IMR-90 (cell line): ENCODE results near the gene THSD8.

ENCODE experiments used
- MAFK ChIP-seq: IDR thresholded peaks from 2 replicates; pipeline ENCODE4 v1.6.1; 2012; ENCODE audit warnings: low read depth, low read length, improper control_type of control experiment
- POLR2A ChIP-seq: IDR thresholded peaks from 2 replicates; pipeline ENCODE4 v1.6.1; 2012; ENCODE audit warnings: mild to moderate bottlenecking, low read depth, low read length
- RAD21 ChIP-seq: IDR thresholded peaks from 2 replicates; pipeline ENCODE4 v1.6.1; 2012; ENCODE audit warnings: low read length, improper control_type of control experiment
- RFX5 ChIP-seq: IDR thresholded peaks from 2 replicates; pipeline ENCODE4 v1.8.0; 2012; ENCODE audit warnings: low read depth, mild to moderate bottlenecking, low read length, moderate library complexity
- TF ChIP-seq, protein P1 (sequence below): conservative IDR thresholded peaks from 2 replicates; pipeline ENCODE4 v1.5.1; 2012; ENCODE audit warnings: mild to moderate bottlenecking, low read depth, low read length, improper control_type of control experiment

DNA sequence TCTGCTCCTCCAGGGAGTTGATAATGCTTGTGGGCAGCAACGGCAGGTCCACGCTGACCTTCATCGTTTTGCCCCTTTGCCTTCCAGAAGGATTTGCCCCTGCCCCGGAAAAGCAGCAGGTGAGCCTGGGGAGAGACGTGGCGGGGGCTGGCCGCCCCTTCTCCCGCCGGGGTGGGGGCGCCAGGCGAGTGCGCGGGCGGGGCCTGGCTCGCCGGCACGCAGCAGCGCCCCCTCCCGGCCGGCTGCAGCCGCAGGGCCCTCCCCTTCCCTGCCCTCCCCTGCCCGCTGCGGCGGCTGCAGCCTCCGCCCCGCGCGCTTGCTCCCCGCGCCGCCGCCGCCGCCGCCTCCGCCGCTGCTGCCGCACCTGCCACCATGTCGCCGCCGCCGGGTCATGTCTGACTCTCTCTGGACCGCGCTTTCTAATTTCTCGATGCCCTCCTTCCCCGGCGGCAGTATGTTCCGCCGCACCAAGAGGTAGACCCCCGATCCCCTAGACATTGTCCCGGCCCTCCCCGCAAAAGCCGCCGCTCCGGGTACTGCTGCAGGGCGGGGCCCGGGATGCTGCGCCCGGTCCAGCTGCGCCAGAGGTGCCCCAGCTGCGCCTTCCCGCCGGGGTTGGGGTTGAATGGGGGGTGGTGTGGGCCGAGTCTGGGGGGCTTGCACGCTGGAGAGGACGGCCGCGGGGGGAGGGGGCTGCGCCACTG is 36.5 kb downstream of the THSD8 start, which contains the start of gene MAST1:
- TF ChIP-seq POLR2A = no peak
- TF ChIP-seq, protein P1, sequence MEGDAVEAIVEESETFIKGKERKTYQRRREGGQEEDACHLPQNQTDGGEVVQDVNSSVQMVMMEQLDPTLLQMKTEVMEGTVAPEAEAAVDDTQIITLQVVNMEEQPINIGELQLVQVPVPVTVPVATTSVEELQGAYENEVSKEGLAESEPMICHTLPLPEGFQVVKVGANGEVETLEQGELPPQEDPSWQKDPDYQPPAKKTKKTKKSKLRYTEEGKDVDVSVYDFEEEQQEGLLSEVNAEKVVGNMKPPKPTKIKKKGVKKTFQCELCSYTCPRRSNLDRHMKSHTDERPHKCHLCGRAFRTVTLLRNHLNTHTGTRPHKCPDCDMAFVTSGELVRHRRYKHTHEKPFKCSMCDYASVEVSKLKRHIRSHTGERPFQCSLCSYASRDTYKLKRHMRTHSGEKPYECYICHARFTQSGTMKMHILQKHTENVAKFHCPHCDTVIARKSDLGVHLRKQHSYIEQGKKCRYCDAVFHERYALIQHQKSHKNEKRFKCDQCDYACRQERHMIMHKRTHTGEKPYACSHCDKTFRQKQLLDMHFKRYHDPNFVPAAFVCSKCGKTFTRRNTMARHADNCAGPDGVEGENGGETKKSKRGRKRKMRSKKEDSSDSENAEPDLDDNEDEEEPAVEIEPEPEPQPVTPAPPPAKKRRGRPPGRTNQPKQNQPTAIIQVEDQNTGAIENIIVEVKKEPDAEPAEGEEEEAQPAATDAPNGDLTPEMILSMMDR = peak; percentile 59
- TF ChIP-seq MAFK = no peak
- peak; percentile 28; the same call in 1 of the 2 replicates for TF ChIP-seq RAD21
- no peak for TF ChIP-seq RFX5
